Right lobe of liver (tissue), 4 donors: Measurements from ENCODE around the gene ATRNL1.

Source experiments
- CTCF ChIP-seq, 4 donors: fragments of 200-600 bp in 3 of 4; fragments of 450-650 bp in 1 of 4; IDR thresholded peaks; one replicate each; pipeline versions ENCODE4 v1.5.1 to v1.8.0; 2016 to 2022; ENCODE audit warnings: antibody characterized with exemption in 4 of 4, mild to moderate bottlenecking in 2 of 4
- POLR2A ChIP-seq: fragments of 450-650 bp; IDR thresholded peaks from one replicate; pipeline ENCODE4 v1.6.1; 2017; ENCODE audit warnings: antibody characterized with exemption, mild to moderate bottlenecking
- donor health status: DM: no; HTN: no; CAD: no.
- donor health status: DM: no; HTN: no; CAD: no.
- donor health status: DM: no; HTN: yes; CAD: no.

GRCh38 chr10:115849197-115849596 lies 756.0 kb downstream of the ATRNL1 start:
- TF ChIP-seq CTCF (IDR thresholded peaks at IDR 0.05) (no peak), POLR2A (no peak)
